GM13977 (cell line): Measurements from ENCODE around the gene UTP4.

Experiments used
- DNase-seq: peaks from one replicate; pipeline ENCODE4 v3.0.0; 2012; ENCODE audit warnings: low spot score
- in situ Hi-C: fragments of 300-500 bp; cut with MboI; formaldehyde crosslinking; loops from one replicate; pipeline ENCODE4 v1.12.0; 2022; ENCODE audit warnings: low sequenced_read_pairs, low pct_unique_long_range_greater_than_20kb, mixed read lengths, inconsistent platforms; ENCODE audit not compliant: unreplicated experiment
- TF ChIP-seq, protein P1 (sequence below): IDR thresholded peaks from 2 replicates; pipeline ENCODE4 v1.5.1; 2012; ENCODE audit warnings: mild to moderate bottlenecking, control low read depth; ENCODE audit not compliant: insufficient read depth; ENCODE audit errors: extremely low read depth, missing control alignments

UTP4 gene

DNA sequence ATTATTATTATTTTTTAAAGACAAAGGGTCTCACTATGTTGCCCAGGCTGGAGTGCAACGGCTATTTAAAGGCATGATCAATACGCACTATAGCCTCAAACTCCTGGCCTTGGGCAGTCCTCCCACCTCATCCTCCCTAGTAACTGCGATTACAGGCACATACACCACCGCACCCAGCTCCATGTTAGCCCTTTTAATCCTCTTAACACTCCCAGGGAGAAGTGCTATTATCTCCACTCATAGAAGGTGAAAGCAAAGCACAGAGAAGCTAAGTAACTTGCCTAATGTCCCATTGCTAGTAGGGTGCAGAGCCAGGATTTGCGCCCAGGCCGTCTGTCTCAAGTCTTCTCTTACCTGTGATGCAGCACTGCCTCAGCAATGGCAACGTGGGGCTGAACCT is 22.0 kb upstream of the UTP4 start:
- TF ChIP-seq, protein P1, sequence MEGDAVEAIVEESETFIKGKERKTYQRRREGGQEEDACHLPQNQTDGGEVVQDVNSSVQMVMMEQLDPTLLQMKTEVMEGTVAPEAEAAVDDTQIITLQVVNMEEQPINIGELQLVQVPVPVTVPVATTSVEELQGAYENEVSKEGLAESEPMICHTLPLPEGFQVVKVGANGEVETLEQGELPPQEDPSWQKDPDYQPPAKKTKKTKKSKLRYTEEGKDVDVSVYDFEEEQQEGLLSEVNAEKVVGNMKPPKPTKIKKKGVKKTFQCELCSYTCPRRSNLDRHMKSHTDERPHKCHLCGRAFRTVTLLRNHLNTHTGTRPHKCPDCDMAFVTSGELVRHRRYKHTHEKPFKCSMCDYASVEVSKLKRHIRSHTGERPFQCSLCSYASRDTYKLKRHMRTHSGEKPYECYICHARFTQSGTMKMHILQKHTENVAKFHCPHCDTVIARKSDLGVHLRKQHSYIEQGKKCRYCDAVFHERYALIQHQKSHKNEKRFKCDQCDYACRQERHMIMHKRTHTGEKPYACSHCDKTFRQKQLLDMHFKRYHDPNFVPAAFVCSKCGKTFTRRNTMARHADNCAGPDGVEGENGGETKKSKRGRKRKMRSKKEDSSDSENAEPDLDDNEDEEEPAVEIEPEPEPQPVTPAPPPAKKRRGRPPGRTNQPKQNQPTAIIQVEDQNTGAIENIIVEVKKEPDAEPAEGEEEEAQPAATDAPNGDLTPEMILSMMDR, result no peak
- in situ Hi-C loops, result loop anchor here (25.0 kb wide), 1 partner anchor 398 kb away; no protein-coding TSS in a partner anchor
- DNase-seq, result no peak

DNA sequence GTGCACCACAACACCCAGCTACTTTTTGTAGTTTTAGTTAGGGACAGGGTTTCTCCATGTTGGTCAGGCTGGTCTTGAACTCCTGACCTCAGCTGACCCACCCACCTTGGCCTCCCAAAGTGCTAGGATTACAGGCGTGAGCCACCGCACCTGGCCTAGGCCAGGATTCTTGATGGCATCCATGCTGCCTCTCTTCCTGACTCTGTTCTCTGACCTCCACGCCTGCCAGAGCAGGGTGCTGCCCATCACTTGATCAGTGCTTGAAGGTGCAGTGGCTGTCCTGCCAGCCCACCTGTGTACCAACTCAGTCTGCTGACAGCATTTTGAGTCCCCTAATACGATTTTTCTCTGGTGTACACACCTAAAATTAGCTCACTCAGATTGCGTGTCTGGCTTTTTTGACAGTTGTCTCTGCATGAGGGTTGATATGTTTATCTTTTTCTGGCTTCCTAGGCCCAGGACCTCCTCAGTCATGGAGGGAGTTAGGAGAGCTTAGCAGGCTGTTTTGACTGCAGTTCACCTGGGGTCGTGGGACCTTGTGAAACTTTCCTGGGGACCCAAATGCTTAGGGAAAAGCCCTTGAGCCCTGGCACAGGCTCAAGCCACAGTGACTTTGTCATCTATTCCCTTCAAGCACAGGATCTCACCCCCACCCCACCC is 21.1 kb upstream of the UTP4 start:
- DNase-seq, result no peak
- in situ Hi-C loops, result loop anchor here (25.0 kb wide), 1 partner anchor 399 kb away; no protein-coding TSS in a partner anchor
- TF ChIP-seq, protein P1, result no peak

DNA sequence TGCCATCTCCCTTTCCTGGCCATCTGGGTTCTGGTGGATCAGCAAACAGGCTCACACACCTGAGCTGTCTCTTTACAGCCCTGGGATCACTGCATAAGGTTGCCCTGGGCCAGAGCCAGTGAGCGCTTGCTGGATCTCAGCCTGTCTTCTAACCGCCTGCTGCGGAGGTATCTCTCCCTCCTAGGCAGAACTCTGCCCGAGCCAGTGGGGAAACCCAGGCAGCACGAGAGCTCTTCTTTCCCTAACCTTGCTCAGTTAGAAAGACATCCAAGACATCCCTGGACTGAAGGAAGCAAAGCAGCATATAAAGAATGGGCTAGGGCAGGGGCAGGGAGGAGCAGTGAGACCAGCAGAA is 20.6 kb upstream of the UTP4 start:
- TF ChIP-seq, protein P1, result no peak
- in situ Hi-C loops, result loop anchor here (25.0 kb wide), 1 partner anchor 400 kb away; no protein-coding TSS in a partner anchor
- DNase-seq, result no peak

DNA sequence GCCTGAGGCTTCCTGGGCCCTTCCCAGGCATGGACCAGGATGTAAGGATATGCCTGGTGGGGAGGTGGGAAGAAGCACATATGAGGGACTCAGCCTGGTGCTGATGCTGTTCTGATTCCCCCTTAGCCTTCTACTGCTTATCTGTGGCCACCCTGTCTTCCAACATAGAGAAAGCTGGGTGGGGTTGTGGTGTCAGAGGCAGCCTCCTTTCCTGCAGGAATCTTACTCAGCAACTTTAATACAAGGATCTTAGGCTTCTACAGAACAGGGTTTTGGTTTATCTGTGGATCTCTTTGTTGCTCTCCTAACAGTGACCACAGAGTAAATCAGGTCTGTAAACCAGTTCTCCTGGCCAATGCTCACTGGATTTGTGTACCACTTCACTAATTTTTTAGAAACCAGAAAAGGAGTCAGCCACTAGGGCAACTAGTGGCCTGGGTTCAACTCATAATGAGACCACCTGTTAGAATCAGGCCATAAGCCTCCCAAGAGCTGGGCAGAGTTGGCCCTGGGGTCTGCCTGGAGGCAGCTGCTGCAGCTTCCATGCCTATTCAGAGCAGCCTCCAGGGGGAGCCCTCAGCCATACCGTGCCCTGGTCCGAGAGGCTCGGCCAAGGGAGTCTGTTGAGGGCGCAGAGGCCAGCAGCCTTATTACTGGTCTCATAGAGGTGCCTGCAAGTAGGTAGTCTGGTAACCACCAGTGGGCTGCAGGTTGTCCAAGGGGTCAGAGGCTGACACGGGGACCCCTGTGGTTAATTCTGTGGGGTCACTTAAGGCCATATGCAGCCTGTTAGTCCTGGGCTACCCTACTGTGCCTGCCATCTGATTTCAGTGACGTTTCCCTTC is 19.9 kb upstream of the UTP4 start:
- in situ Hi-C loops, result loop anchor here (25.0 kb wide), 1 partner anchor 400 kb away; no protein-coding TSS in a partner anchor
- TF ChIP-seq, protein P1, result peak; percentile 85
- DNase-seq, result peak; percentile 78

DNA sequence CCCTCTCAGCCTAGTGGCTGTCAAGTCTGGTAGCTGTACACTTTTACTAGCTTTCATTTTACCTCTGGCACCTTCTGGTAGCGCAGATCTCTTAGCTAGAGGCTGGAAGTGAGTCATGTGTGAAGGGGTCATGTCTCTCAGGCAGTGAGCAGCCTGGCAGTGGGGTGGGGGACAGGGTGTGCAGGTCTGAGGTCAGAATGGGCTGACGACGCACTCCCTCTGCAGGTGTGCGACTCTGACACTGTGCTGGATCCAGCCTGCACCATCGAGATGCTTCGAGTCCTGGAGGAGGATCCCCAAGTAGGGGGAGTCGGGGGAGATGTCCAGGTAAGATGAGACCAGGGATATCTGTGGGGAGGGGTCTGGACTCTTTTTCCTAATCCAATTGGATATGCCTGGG is 19.2 kb upstream of the UTP4 start:
- no peak for DNase-seq
- TF ChIP-seq, protein P1, result no peak
- in situ Hi-C loops, result loop anchor here (25.0 kb wide), 1 partner anchor 401 kb away; no protein-coding TSS in a partner anchor

DNA sequence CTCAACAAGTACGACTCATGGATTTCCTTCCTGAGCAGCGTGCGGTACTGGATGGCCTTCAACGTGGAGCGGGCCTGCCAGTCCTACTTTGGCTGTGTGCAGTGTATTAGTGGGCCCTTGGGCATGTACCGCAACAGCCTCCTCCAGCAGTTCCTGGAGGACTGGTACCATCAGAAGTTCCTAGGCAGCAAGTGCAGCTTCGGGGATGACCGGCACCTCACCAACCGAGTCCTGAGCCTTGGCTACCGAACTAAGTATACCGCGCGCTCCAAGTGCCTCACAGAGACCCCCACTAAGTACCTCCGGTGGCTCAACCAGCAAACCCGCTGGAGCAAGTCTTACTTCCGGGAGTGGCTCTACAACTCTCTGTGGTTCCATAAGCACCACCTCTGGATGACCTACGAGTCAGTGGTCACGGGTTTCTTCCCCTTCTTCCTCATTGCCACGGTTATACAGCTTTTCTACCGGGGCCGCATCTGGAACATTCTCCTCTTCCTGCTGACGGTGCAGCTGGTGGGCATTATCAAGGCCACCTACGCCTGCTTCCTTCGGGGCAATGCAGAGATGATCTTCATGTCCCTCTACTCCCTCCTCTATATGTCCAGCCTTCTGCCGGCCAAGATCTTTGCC is 18.0 kb upstream of the UTP4 start:
- TF ChIP-seq, protein P1, result no peak
- no peak for DNase-seq
- in situ Hi-C loops, result loop anchor here (25.0 kb wide), 1 partner anchor 402 kb away; no protein-coding TSS in a partner anchor
